ENCODE measurements around the gene SHC4.

DNA sequence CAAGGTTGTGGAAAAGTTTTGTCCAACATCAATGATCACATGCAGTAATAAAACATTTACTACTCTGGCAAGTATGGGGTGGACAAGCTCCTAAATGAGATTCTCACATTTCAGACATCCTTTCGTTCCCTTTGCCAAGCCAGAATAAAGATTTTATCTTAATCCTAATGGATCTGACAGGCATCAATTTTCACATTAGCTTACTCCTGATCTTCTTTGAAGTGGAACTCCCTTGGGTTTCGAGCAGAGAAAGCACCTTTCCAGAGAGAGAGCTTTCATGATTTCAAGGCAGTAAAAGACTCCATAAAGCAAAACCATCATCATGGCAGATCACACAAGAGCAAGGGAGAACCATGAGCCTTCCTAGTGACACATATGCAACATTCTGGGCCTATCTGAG, 113.1 kb downstream of the SHC4 start:
- TF ChIP-seq, protein P1, sequence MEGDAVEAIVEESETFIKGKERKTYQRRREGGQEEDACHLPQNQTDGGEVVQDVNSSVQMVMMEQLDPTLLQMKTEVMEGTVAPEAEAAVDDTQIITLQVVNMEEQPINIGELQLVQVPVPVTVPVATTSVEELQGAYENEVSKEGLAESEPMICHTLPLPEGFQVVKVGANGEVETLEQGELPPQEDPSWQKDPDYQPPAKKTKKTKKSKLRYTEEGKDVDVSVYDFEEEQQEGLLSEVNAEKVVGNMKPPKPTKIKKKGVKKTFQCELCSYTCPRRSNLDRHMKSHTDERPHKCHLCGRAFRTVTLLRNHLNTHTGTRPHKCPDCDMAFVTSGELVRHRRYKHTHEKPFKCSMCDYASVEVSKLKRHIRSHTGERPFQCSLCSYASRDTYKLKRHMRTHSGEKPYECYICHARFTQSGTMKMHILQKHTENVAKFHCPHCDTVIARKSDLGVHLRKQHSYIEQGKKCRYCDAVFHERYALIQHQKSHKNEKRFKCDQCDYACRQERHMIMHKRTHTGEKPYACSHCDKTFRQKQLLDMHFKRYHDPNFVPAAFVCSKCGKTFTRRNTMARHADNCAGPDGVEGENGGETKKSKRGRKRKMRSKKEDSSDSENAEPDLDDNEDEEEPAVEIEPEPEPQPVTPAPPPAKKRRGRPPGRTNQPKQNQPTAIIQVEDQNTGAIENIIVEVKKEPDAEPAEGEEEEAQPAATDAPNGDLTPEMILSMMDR (IDR thresholded peaks at IDR 0.05): no peak
- TF ChIP-seq EP300 (IDR thresholded peaks at IDR 0.05): no peak
- TF ChIP-seq POLR2AphosphoS5 (IDR thresholded peaks at IDR 0.05): no peak
